K562 (cell line): ENCODE data around the gene FUCA1. TPM values are rescaled to one million over a fixed set of nuclear protein-coding genes. Genes with fewer than 3 reads are reported as not detected.

ENCODE experiments used
- ATAC-seq: fragments of 200-7000 bp; cut with Tn5 transposase; 3 replicates; pipeline ENCODE4 v1.9.1; 2020; ENCODE audit warnings: moderate library complexity
- BruUV-seq: library from RNA; stranded (reverse); fragments of 400-500 nt; replicated peaks from 2 replicates; lab custom pipeline; 2021; lab: Mats Ljungman, UMichigan
- CTCF ChIA-PET: fragments of 300-600 bp; formaldehyde crosslinking; extraction: SDS; loops from one replicate; lab custom pipeline; 2021; ENCODE audit warnings: low intra/inter-chr PET ratio; lab: Yijun Ruan, JAX
- POLR2A ChIA-PET: fragments of 300-600, 350-650 bp; sonication (Branson Sonifier 250); formaldehyde crosslinking; extraction: SDS; loops from one replicate; lab custom pipeline; 2021; ENCODE audit warnings: antibody characterized with exemption, inconsistent platforms; lab: Yijun Ruan, JAX
- DNase-seq, 4 experiments: peaks; one replicate each; pipeline versions ENCODE4 v3.0.0 to v3.0.0-alpha.2; 2011 to 2018; ENCODE audit warnings: low spot score in 3 of 4, mixed read lengths in 3 of 4; ENCODE audit errors: extremely low read depth in 1 of 4
- FAIRE-seq: peaks from 2 replicates; lab custom pipeline; 2011; peaks lifted over from hg19 to GRCh38; lab: Jason Lieb, UNC
- H2AFZ ChIP-seq: 2 replicates; pipeline ENCODE4 v1.6.0; 2011; ENCODE audit warnings: low read depth, low read length, control low read depth, inconsistent platforms
- H3K27ac ChIP-seq: fragments of 200-600 bp; 3 replicates; pipeline ENCODE4 v1.8.0; 2011; ENCODE audit warnings: low read depth, mild to moderate bottlenecking, control low read depth, inconsistent platforms, low read length, moderate library complexity, mixed read lengths; ENCODE audit errors: extremely low read depth
- H3K27me3 ChIP-seq, 2 experiments: fragments of 300-600 bp in 1 of 2; 2 replicates in 1 of 2; 3 replicates in 1 of 2; pipeline versions ENCODE4 v1.6.0 to v1.8.0; 2011; ENCODE audit warnings: inconsistent platforms in 2 of 2, low read length in 2 of 2, mild to moderate bottlenecking in 1 of 2, mixed read lengths in 1 of 2, moderate library complexity in 1 of 2; ENCODE audit not compliant: control insufficient read depth in 2 of 2, insufficient read depth in 2 of 2
- H3K36me3 ChIP-seq: fragments of 300-600 bp; 3 replicates; pipeline ENCODE4 v1.8.0; 2011; ENCODE audit warnings: mild to moderate bottlenecking, low read length, inconsistent platforms; ENCODE audit not compliant: control insufficient read depth, insufficient read depth
- H3K4me1 ChIP-seq, 2 experiments: fragments of 200-600 bp in 1 of 2; replicated peaks in 1 of 2; 2 replicates in 1 of 2; 3 replicates in 1 of 2; pipeline versions ENCODE4 v1.5.1 to v1.8.0; 2011; ENCODE audit warnings: inconsistent platforms in 2 of 2, low read length in 2 of 2, mild to moderate bottlenecking in 1 of 2, mixed read lengths in 1 of 2, moderate library complexity in 1 of 2; ENCODE audit not compliant: control insufficient read depth in 2 of 2, insufficient read depth in 2 of 2
- H3K4me2 ChIP-seq: 2 replicates; pipeline ENCODE4 v1.6.1; 2011; ENCODE audit warnings: low read length, control low read depth, inconsistent platforms, mixed read lengths; ENCODE audit not compliant: insufficient read depth
- H3K4me3 ChIP-seq: fragments of 200-600 bp; sonication (generic), shearing (Covaris generic); 2 replicates; pipeline ENCODE4 v1.5.1; 2016; ENCODE audit warnings: control low read depth, inconsistent platforms
- H3K79me2 ChIP-seq: fragments of 200-600 bp; 3 replicates; pipeline ENCODE4 v1.8.0; 2011; ENCODE audit warnings: low read length, inconsistent platforms; ENCODE audit not compliant: control insufficient read depth, insufficient read depth
- H3K9ac ChIP-seq, 2 experiments: 2 replicates each; pipeline versions ENCODE4 v1.6.0 to v1.6.1; 2011; ENCODE audit warnings: low read depth in 2 of 2, low read length in 2 of 2, control low read depth in 1 of 2, inconsistent platforms in 1 of 2, mild to moderate bottlenecking in 1 of 2, mixed read lengths in 1 of 2; ENCODE audit not compliant: insufficient read depth in 1 of 2
- H3K9me1 ChIP-seq: one replicate; pipeline ENCODE4 v1.6.0; 2011; ENCODE audit warnings: inconsistent platforms, mild to moderate bottlenecking, low read length, moderate library complexity; ENCODE audit not compliant: control insufficient read depth, insufficient read depth
- H3K9me3 ChIP-seq: replicated peaks from 2 replicates; pipeline ENCODE4 v1.5.1; 2011; ENCODE audit warnings: low read depth, low read length, inconsistent platforms; ENCODE audit not compliant: control insufficient read depth, insufficient read depth
- H4K20me1 ChIP-seq: replicated peaks from 2 replicates; pipeline ENCODE4 v1.6.1; 2011; ENCODE audit warnings: low read length, inconsistent platforms, mixed read lengths; ENCODE audit not compliant: control insufficient read depth, insufficient read depth
- ARHGAP35 ChIP-seq: fragments of 450-650 bp; IDR thresholded peaks from 2 replicates; pipeline ENCODE4 v1.6.1; 2018; ENCODE audit not compliant: partially characterized antibody
- CBX1 ChIP-seq: sonication (generic); IDR thresholded peaks from 2 replicates; pipeline ENCODE4 v1.6.1; 2016; ENCODE audit warnings: antibody characterized with exemption, low read depth, mild to moderate bottlenecking
- FOS ChIP-seq: IDR thresholded peaks from 3 replicates; pipeline ENCODE4 v1.6.1; 2011; ENCODE audit not compliant: insufficient read length; ENCODE audit errors: extremely low read depth
- NELFE ChIP-seq: IDR thresholded peaks from 2 replicates; pipeline ENCODE4 v1.6.1; 2011; ENCODE audit warnings: mild to moderate bottlenecking; ENCODE audit not compliant: insufficient read depth, insufficient read length
- NRF1 ChIP-seq, 2 experiments: fragments of 450-650 bp; IDR thresholded peaks in 1 of 2; conservative IDR thresholded peaks in 1 of 2; 2 replicates each; pipeline ENCODE4 v1.6.1; 2014; ENCODE audit warnings: mild to moderate bottlenecking in 2 of 2
- PRPF4 ChIP-seq: fragments of 200-400 bp; formaldehyde crosslinking; IDR thresholded peaks from one replicate; pipeline ENCODE4 v1.6.1; 2017; ENCODE audit warnings: low read length, low read depth, mild to moderate bottlenecking; ENCODE audit not compliant: insufficient read depth, poor library complexity, severe bottlenecking
- PTRF ChIP-seq: fragments of 450-650 bp; IDR thresholded peaks from 2 replicates; pipeline ENCODE4 v1.6.1; 2016; ENCODE audit warnings: mild to moderate bottlenecking, missing genetic modification characterization, missing compliant biosample characterization
- SMC3 ChIP-seq: conservative IDR thresholded peaks from 2 replicates; pipeline ENCODE4 v1.6.1; 2011; ENCODE audit warnings: low read depth, low read length, improper control_type of control experiment; ENCODE audit not compliant: insufficient read depth
- ZNF174 ChIP-seq: fragments of 250-450 bp; sonication (Bioruptor Pico); IDR thresholded peaks from 2 replicates; pipeline ENCODE4 v1.4.0; 2020; ENCODE audit warnings: mild to moderate bottlenecking
- ZNF384 ChIP-seq: IDR thresholded peaks from 2 replicates; pipeline ENCODE4 v1.6.1; 2012; ENCODE audit warnings: low read depth, low read length, improper control_type of control experiment
- WGBS: fragments of 100-300 bp; shearing (Covaris generic); methylation state at CpG from one replicate; pipeline ENCODE4 v1.1.6; 2016; ENCODE audit warnings: low coverage, mixed read lengths; ENCODE audit not compliant: insufficient coverage; ENCODE audit errors: missing lambda C conversion rate; 5-methylcytosine and 5-hydroxymethylcytosine counted together
- in situ Hi-C: fragments of 300-500 bp; cut with MboI; formaldehyde crosslinking; loops from 4 replicates; pipeline ENCODE4 v1.15.0; 2018; ENCODE audit warnings: inconsistent platforms, mixed read lengths
- intact Hi-C: fragments of 100-400 bp; cut with micrococcal nuclease; formaldehyde crosslinking; loops from 2 replicates; pipeline ENCODE4 v1.14.2; 2022
- polyA plus RNA-seq, 8 experiments: library from polyadenylated mRNA; depleted of rRNA in 4 of 8; stranded (reverse) in 5 of 8; unstranded in 3 of 8; fragments of >200 nt; fragmentation: Nextera tagmentation in 2 of 8; fragmentation: Illumina TruSeq in 1 of 8; extraction: Ambion mirVana in 2 of 8; extraction: Trizol in 1 of 8; gene quantifications; 2 replicates each; pipeline versions ENCODE4 v1.2.1 to v1.2.3, GENCODE V29; 2011 to 2014; ENCODE audit warnings: inconsistent platforms in 1 of 8, missing spikeins in 1 of 8
- total RNA-seq, 7 experiments: library from RNA; depleted of rRNA in 6 of 7; stranded (reverse); fragments of >200 nt in 6 of 7; fragmentation: Illumina TruSeq in 2 of 7; extraction: Trizol in 2 of 7; gene quantifications; 2 replicates each; pipeline versions ENCODE4 v1.2.1 to v1.2.3, GENCODE V29; 2011 to 2021; ENCODE audit warnings: low replicate concordance in 1 of 7
- TF ChIP-seq, protein P1 (sequence below): fragments of 450-650 bp; IDR thresholded peaks from 2 replicates; pipeline ENCODE4 v1.6.1; 2016; ENCODE audit warnings: low read depth
- TF ChIP-seq, protein P2 (sequence below): fragments of 450-650 bp; IDR thresholded peaks from 2 replicates; pipeline ENCODE4 v1.6.1; 2017; ENCODE audit warnings: antibody characterized with exemption

FUCA1 gene
- total and polyA plus RNA-seq, 9 of the 15 experiments (the other 6 are each of a cell fraction or from before 2014, with no cell fraction given): 7.0 to 20.5 (median 13.5) TPM

DNA sequence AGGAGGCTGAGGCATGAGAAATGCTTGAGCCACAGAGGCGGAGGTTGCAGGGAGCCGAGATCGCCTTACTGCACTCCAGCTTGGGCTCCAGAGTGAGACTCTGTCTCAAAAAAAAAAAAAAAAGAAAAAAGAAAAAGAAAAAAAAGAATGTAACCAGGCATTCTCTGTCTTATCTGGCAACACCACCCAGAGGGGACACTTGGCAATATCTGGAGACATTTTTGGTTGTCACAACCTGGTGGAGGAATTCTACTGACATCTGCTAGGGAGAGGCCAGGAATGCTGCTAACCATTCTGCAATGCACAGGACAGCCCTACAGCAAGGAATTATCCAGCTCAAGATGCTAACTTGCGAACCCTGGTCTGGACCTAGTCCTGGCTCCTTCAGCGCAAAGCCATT, 47.4 kb upstream of the FUCA1 start (continued):
- TF ChIP-seq ZNF174 (CRISPR knock-in tag): no peak
- peak; percentile 83 for TF ChIP-seq ZNF384

DNA sequence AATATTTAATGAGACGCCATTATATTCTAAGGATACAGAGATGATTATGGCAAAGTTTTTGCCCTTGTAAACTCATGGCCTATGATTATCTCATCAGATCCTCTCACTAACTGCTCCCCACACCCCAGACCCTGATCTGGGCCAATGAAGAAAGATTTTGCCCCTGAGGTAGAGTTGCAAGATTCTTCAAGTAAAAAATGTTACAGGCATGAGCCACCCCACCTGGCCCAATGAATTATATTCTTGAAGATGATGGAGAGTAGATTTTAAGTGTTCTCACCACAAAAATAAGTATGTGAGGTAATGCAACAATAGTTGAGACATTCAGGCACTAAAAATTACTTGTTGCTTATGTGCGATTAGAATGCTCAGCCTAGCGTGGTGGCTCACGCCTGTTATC, 46.8 kb upstream of the FUCA1 start:
- Histone ChIP-seq H4K20me1 (no peaks in the 10 kb centered on the region), H3K27me3 (no peaks in the 10 kb centered on the region), H3K9me3 (no peaks in the 10 kb centered on the region), H3K79me2 (no peaks in the 10 kb centered on the region), H2AFZ (no peak overlapping the region), H3K9me1 (no peaks in the 10 kb centered on the region), H3K4me3 (no peak overlapping the region), H3K27ac (peak overlapping the region; percentile 9; the same call in 2 of the 3 replicates), H3K4me2 (no peak overlapping the region), H3K9ac (no peak overlapping the region), H3K36me3 (no peaks in the 10 kb centered on the region), H3K4me1 (peaks cover 32 to 42% of the 10 kb centered on the region in 2 experiments)
- FAIRE-seq (no peak), DNase-seq (no peak), ATAC-seq (no peak)
- intact Hi-C loops: loop anchor here (5.0 kb wide), 1 partner anchor 48 kb away; the partner anchor contains the start of gene FUCA1
- 79% methylated on average over 4 of the region's 4 CpGs for WGBS
- ChIA-PET POLR2A (no interaction called here), CTCF (no interaction called here)
- in situ Hi-C loops: no loop called here
- BruUV-seq: no TSS peak
- TF ChIP-seq, protein P1, sequence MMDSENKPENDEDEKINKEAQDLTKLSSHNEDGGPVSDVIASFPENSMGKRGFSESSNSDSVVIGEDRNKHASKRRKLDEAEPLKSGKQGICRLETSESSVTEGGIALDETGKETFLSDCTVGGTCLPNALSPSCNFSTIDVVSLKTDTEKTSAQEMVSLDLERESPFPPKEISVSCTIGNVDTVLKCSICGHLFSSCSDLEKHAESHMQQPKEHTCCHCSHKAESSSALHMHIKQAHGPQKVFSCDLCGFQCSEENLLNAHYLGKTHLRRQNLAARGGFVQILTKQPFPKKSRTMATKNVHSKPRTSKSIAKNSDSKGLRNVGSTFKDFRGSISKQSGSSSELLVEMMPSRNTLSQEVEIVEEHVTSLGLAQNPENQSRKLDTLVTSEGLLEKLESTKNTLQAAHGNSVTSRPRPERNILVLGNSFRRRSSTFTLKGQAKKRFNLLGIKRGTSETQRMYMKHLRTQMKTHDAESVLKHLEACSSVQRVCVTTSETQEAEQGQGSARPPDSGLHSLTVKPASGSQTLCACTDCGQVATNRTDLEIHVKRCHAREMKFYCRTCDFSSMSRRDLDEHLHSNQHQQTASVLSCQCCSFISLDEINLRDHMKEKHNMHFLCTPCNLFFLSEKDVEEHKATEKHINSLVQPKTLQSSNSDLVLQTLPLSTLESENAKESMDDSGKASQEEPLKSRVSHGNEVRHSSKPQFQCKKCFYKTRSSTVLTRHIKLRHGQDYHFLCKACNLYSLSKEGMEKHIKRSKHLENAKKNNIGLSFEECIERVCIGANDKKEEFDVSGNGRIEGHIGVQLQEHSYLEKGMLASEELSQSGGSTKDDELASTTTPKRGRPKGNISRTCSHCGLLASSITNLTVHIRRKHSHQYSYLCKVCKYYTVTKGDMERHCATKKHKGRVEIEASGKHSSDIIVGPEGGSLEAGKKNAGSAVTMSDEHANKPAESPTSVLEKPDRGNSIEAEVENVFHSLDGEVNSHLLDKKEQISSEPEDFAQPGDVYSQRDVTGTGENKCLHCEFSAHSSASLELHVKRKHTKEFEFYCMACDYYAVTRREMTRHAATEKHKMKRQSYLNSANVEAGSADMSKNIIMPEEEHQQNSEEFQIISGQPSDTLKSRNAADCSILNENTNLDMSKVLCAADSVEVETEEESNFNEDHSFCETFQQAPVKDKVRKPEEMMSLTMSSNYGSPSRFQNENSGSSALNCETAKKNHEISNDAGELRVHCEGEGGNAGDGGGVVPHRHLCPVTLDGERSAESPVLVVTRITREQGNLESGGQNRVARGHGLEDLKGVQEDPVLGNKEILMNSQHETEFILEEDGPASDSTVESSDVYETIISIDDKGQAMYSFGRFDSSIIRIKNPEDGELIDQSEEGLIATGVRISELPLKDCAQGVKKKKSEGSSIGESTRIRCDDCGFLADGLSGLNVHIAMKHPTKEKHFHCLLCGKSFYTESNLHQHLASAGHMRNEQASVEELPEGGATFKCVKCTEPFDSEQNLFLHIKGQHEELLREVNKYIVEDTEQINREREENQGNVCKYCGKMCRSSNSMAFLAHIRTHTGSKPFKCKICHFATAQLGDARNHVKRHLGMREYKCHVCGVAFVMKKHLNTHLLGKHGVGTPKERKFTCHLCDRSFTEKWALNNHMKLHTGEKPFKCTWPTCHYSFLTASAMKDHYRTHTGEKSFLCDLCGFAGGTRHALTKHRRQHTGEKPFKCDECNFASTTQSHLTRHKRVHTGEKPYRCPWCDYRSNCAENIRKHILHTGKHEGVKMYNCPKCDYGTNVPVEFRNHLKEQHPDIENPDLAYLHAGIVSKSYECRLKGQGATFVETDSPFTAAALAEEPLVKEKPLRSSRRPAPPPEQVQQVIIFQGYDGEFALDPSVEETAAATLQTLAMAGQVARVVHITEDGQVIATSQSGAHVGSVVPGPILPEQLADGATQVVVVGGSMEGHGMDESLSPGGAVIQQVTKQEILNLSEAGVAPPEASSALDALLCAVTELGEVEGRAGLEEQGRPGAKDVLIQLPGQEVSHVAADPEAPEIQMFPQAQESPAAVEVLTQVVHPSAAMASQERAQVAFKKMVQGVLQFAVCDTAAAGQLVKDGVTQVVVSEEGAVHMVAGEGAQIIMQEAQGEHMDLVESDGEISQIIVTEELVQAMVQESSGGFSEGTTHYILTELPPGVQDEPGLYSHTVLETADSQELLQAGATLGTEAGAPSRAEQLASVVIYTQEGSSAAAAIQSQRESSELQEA: no peak
- no peak for TF ChIP-seq PRPF4
- no peak for TF ChIP-seq NRF1 (conservative IDR thresholded peaks at IDR 0.05 in 1 of 2, IDR thresholded peaks at IDR 0.05 in 1 of 2)
- no peak for TF ChIP-seq PTRF (tag)
- TF ChIP-seq NELFE: no peak
- TF ChIP-seq, protein P2, sequence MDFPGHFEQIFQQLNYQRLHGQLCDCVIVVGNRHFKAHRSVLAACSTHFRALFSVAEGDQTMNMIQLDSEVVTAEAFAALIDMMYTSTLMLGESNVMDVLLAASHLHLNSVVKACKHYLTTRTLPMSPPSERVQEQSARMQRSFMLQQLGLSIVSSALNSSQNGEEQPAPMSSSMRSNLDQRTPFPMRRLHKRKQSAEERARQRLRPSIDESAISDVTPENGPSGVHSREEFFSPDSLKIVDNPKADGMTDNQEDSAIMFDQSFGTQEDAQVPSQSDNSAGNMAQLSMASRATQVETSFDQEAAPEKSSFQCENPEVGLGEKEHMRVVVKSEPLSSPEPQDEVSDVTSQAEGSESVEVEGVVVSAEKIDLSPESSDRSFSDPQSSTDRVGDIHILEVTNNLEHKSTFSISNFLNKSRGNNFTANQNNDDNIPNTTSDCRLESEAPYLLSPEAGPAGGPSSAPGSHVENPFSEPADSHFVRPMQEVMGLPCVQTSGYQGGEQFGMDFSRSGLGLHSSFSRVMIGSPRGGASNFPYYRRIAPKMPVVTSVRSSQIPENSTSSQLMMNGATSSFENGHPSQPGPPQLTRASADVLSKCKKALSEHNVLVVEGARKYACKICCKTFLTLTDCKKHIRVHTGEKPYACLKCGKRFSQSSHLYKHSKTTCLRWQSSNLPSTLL: no peak
- no peak for TF ChIP-seq FOS
- no peak for TF ChIP-seq CBX1
- TF ChIP-seq SMC3: no peak
- TF ChIP-seq ARHGAP35: no peak
